Common myeloid progenitor, CD34-positive (primary cell): ENCODE data around the gene PCTP.

ENCODE experiments used
- CTCF ChIA-PET: fragments of 350-600 bp; sonication (Branson Sonifier 250); formaldehyde crosslinking; loops from one replicate; lab custom pipeline; 2021; ENCODE audit warnings: antibody characterized with exemption; lab: Charles Lee
- POLR2A ChIA-PET: fragments of 350-600 bp; sonication (Branson Sonifier 250); formaldehyde crosslinking; loops from one replicate; lab custom pipeline; 2021; ENCODE audit warnings: antibody characterized with exemption; lab: Charles Lee
- DNase-seq, 3 donors: peaks; one replicate each; pipeline versions ENCODE4 v3.0.0 to v3.0.0-alpha.2; 2013
- H3K27ac ChIP-seq, 2 experiments: 1 replicate in 1 of 2; 2 replicates in 1 of 2; pipeline ENCODE4 v1.7.0; 2013; ENCODE audit warnings: inconsistent platforms in 2 of 2, low read length in 2 of 2, mild to moderate bottlenecking in 2 of 2, low read depth in 1 of 2, moderate library complexity in 1 of 2; ENCODE audit not compliant: severe bottlenecking in 2 of 2, insufficient read depth in 1 of 2, poor library complexity in 1 of 2
- H3K27me3 ChIP-seq, 5 experiments: replicated peaks in 2 of 5; 1 replicate in 3 of 5; 2 replicates in 2 of 5; pipeline versions ENCODE4 v1.6.1 to v1.7.0; 2013; ENCODE audit warnings: low read length in 4 of 5, mild to moderate bottlenecking in 2 of 5, moderate library complexity in 2 of 5, inconsistent platforms in 1 of 5; ENCODE audit not compliant: insufficient read depth in 5 of 5, control insufficient read depth in 4 of 5
- H3K36me3 ChIP-seq, 4 experiments: 1 replicate in 2 of 4; 2 replicates in 2 of 4; pipeline versions ENCODE4 v1.6.1 to v1.7.0; 2013; ENCODE audit warnings: low read length in 3 of 4, control low read depth in 1 of 4, mild to moderate bottlenecking in 1 of 4; ENCODE audit not compliant: control insufficient read depth in 4 of 4, insufficient read depth in 4 of 4
- H3K4me1 ChIP-seq, 4 experiments: 1 replicate in 3 of 4; 2 replicates in 1 of 4; pipeline versions ENCODE4 v1.6.1 to v1.7.1; 2013; ENCODE audit warnings: low read length in 3 of 4, mild to moderate bottlenecking in 3 of 4, control low read depth in 1 of 4, inconsistent platforms in 1 of 4, moderate library complexity in 1 of 4; ENCODE audit not compliant: control insufficient read depth in 4 of 4, insufficient read depth in 4 of 4; ENCODE audit errors: control extremely low read depth in 1 of 4
- H3K4me3 ChIP-seq, 7 experiments: 1 replicate in 4 of 7; 2 replicates in 3 of 7; pipeline versions ENCODE4 v1.5.1 to v1.7.0; 2013; ENCODE audit warnings: mild to moderate bottlenecking in 7 of 7, low read length in 6 of 7, moderate library complexity in 6 of 7, inconsistent platforms in 2 of 7, low read depth in 2 of 7, control low read depth in 1 of 7; ENCODE audit not compliant: insufficient read depth in 4 of 7, control insufficient read depth in 1 of 7; ENCODE audit errors: extremely low read depth in 1 of 7
- H3K9me3 ChIP-seq, 5 experiments: 1 replicate in 4 of 5; 2 replicates in 1 of 5; pipeline versions ENCODE4 v1.6.1 to v1.7.1; 2013; ENCODE audit warnings: low read length in 4 of 5, mild to moderate bottlenecking in 2 of 5, inconsistent platforms in 1 of 5, low read depth in 1 of 5, moderate library complexity in 1 of 5; ENCODE audit not compliant: control insufficient read depth in 4 of 5, insufficient read depth in 2 of 5; ENCODE audit errors: control extremely low read depth in 1 of 5
- WGBS: methylation state at CpG from one replicate; pipeline ENCODE4 v1.1.5; 2013; ENCODE audit not compliant: insufficient coverage; 5-methylcytosine and 5-hydroxymethylcytosine counted together

The PCTP gene

GRCh38 chr17:55727920-55728319 is 22.9 kb upstream of the PCTP start:
- no peaks in the 10 kb centered on the region for H3K9me3 ChIP-seq
- POLR2A ChIA-PET: no interaction called here
- H3K36me3 ChIP-seq: no peaks in the 10 kb centered on the region
- H3K4me3 ChIP-seq: no peak overlapping the region
- no peak for DNase-seq
- no CpG with 5 or more reads among the region's 1 CpG for WGBS
- CTCF ChIA-PET: interaction anchor here (1.1 to 1.7 kb wide), 3 partner anchors 8 to 201 kb away, joined by 3 to 10 read pairs (median 5); no protein-coding TSS in a partner anchor
- H3K4me1 ChIP-seq: no peaks in the 10 kb centered on the region
- H3K27ac ChIP-seq: no peak overlapping the region
- H3K27me3 ChIP-seq: peaks cover 0 to 2% (median under 1%) of the 10 kb centered on the region in 5 experiments

GRCh38 chr17:55728361-55728760 is 22.5 kb upstream of the PCTP start:
- no peaks in the 10 kb centered on the region for H3K4me1 ChIP-seq
- ChIA-PET CTCF (interaction anchor here (1.1 to 1.7 kb wide), 4 partner anchors 9 to 204 kb away, joined by 3 to 10 read pairs (median 4); no protein-coding TSS in a partner anchor), POLR2A (no interaction called here)
- H3K4me3 ChIP-seq: no peak overlapping the region
- no peak overlapping the region for H3K27ac ChIP-seq
- no peak for DNase-seq
- WGBS: 78% methylated on average over 4 of the region's 5 CpGs
- no peaks in the 10 kb centered on the region for H3K9me3 ChIP-seq
- H3K36me3 ChIP-seq: no peaks in the 10 kb centered on the region
- H3K27me3 ChIP-seq: peaks cover 0 to 1% (median 0%) of the 10 kb centered on the region in 5 experiments

- Histone ChIP-seq H3K9me3 (no peaks in the 10 kb centered on the region), H3K4me3 (no peak overlapping the region), H3K36me3 (no peaks in the 10 kb centered on the region), H3K27me3 (peaks cover 0 to 1% (median 0%) of the 10 kb centered on the region in 5 experiments), H3K27ac (no peak overlapping the region), H3K4me1 (no peaks in the 10 kb centered on the region)
- WGBS: 99% methylated on average over 5 of the region's 5 CpGs
- no peak for DNase-seq
- ChIA-PET CTCF (interaction anchor here (1.1 to 1.7 kb wide), 4 partner anchors 9 to 205 kb away, joined by 3 to 10 read pairs (median 4); no protein-coding TSS in a partner anchor), POLR2A (no interaction called here)
Measured at GRCh38 chr17:55728833-55729232, 22.0 kb upstream of the PCTP start.

GRCh38 chr17:55729484-55729883 is 21.4 kb upstream of the PCTP start:
- Histone ChIP-seq H3K4me1 (peaks cover 0 to 3% (median 0%) of the 10 kb centered on the region in 4 experiments), H3K9me3 (no peaks in the 10 kb centered on the region), H3K4me3 (no peak overlapping the region), H3K27ac (no peak overlapping the region), H3K27me3 (peaks cover 0 to 1% (median 0%) of the 10 kb centered on the region in 5 experiments), H3K36me3 (no peaks in the 10 kb centered on the region)
- POLR2A ChIA-PET: no interaction called here
- no CpG with 5 or more reads among the region's 1 CpG for WGBS
- DNase-seq: no peak
- CTCF ChIA-PET: interaction anchor here (1.1 to 1.7 kb wide), 3 partner anchors 10 to 205 kb away, joined by 4 to 10 read pairs (median 5); no protein-coding TSS in a partner anchor

- Histone ChIP-seq H3K27me3 (peaks cover 0 to 1% (median 0%) of the 10 kb centered on the region in 5 experiments), H3K4me1 (peaks cover 0 to 3% (median 0%) of the 10 kb centered on the region in 4 experiments), H3K27ac (no peak overlapping the region), H3K36me3 (no peaks in the 10 kb centered on the region), H3K9me3 (no peaks in the 10 kb centered on the region), H3K4me3 (no peak overlapping the region)
- ChIA-PET POLR2A (no interaction called here), CTCF (no interaction called here)
- 64% methylated on average over 1 of the region's 1 CpG for WGBS
- DNase-seq: no peak
Measured at GRCh38 chr17:55730380-55730779, 20.5 kb upstream of the PCTP start.

- POLR2A ChIA-PET: no interaction called here
- H3K36me3 ChIP-seq: no peaks in the 10 kb centered on the region
- H3K27ac ChIP-seq: no peak overlapping the region
- DNase-seq: no peak
- H3K4me3 ChIP-seq: no peak overlapping the region
- H3K27me3 ChIP-seq: peaks cover 0 to 1% (median 0%) of the 10 kb centered on the region in 5 experiments
- no peaks in the 10 kb centered on the region for H3K9me3 ChIP-seq
- CTCF ChIA-PET: interaction anchor here (1.6 kb wide), 1 partner anchor 12 kb away, joined by 5 read pairs; no protein-coding TSS in a partner anchor
- peaks cover 0 to 3% (median 0%) of the 10 kb centered on the region in 4 experiments for H3K4me1 ChIP-seq
- 93% methylated on average over 2 of the region's 3 CpGs for WGBS
Measured at GRCh38 chr17:55730808-55731207, 20.0 kb upstream of the PCTP start.

- Histone ChIP-seq H3K27me3 (peaks cover 0 to 1% (median 0%) of the 10 kb centered on the region in 5 experiments), H3K36me3 (no peaks in the 10 kb centered on the region), H3K27ac (no peak overlapping the region), H3K9me3 (no peaks in the 10 kb centered on the region), H3K4me1 (peaks cover 0 to 3% (median 0%) of the 10 kb centered on the region in 4 experiments), H3K4me3 (no peak overlapping the region)
- ChIA-PET CTCF (interaction anchor here (0.9 to 1.6 kb wide), 2 partner anchors 11 to 13 kb away, joined by 4 to 5 read pairs; no protein-coding TSS in a partner anchor), POLR2A (no interaction called here)
- DNase-seq: no peak
- WGBS: 66% methylated on average over 9 of the region's 10 CpGs
Measured at GRCh38 chr17:55731586-55732250, 19.1 kb upstream of the PCTP start.
